Vein endothelial cell (primary cell): Measurements from ENCODE around the gene FIBIN. TPM values are rescaled to one million over a fixed set of nuclear protein-coding genes. Genes with fewer than 3 reads are reported as not detected.

Experiments
- total RNA-seq: library from RNA; depleted of rRNA; stranded (reverse); fragments of >200 nt; gene quantifications from 2 replicates; pipeline ENCODE4 v1.2.3, GENCODE V29; 2012

The FIBIN gene
- total RNA-seq, result not detected in 2 replicates

DNA sequence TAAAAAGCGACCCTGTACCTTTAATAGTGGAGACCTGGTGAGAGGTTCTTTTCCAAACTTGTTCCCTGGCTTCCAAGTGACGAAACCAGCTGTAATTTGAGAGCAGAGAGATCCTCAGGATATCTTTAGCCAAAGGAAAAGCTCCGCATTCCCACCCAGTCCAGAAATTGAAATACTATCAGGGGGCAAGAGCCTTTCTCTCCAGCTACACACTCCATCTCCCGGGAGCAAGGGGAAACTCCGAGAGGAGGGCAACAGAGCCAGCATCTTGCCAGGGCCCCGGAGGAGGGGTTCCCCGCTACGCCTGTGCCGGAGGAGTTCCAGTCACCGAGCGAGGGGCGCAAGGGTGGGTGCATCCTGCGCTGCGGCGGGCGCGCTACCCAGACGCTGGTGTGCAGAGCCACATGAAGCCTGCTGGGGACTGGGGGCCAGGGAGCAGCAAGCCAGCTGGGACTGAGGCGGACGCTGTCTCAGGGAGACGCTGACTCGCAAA lies at the start of gene FIBIN:
FIBIN (plus strand) TSS at position 148 of the 493 bp plus-strand sequence. CDS start 415 bp downstream, outside the sequence.

DNA sequence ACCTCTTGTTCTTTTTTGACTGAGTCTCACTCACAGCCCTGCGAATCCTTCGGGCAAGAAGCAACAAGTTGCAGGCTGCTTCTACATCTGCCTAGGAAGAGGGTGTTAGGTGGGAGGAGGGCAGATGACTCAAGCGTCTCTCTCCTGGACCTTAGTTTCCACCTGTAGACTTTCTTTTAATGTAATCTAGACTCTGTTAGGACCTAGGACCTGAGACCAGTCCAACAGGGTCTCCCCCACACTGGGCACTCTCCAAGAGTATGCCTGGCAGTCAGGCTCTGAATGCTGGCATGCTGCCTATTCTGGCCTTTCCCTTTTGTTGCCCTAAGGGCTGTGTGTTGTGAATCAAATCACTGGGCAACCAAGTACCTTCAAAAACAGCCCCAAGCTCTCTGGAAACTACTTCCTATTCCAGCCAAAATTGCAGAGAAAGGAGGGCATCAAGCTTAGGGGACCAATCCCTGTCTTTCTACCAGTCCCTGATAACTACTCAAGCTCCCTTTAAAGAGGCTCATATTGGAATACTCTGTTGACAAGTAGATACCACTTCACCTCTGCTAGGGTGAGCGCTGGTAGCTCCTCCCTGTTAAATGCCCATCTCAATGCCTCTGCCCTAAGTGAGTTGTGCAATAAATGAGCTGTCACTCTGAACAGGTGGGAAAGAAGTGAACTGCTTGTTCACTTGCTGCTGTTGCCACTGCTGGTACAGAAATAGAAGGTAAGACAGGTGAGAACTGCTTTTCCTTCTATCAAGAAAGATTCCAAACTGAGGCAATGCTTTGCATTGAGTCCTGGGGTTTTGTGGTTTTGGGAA lies 46.6 kb downstream of the FIBIN start, which contains the start of gene BBOX1:
BBOX1 (plus strand) TSS at position 514 of the 814 bp plus-strand sequence. CDS start 14,616 bp downstream, outside the sequence.

Other genes with a start within 250 kb of the FIBIN start
- not detected in 2 replicates for gene BBOX1, start 46.7 kb downstream of the FIBIN start, total RNA-seq